Ishikawa (cell line): ENCODE data around the gene CGB1.

Source experiments
- EP300 ChIP-seq: IDR thresholded peaks from 2 replicates; pipeline ENCODE4 v1.6.1; 2012; ENCODE audit warnings: borderline replicate concordance
- FOXM1 ChIP-seq: IDR thresholded peaks from 2 replicates; pipeline ENCODE4 v1.6.1; 2012; ENCODE audit warnings: low read depth, borderline replicate concordance
- MAX ChIP-seq: IDR thresholded peaks from 2 replicates; pipeline ENCODE4 v1.6.1; 2012
- TEAD4 ChIP-seq: IDR thresholded peaks from 2 replicates; pipeline ENCODE4 v1.6.1; 2012
- YY1 ChIP-seq: IDR thresholded peaks from 2 replicates; pipeline ENCODE4 v1.6.1; 2012; ENCODE audit warnings: low read depth
- TF ChIP-seq, protein P1 (sequence below): IDR thresholded peaks from 2 replicates; pipeline ENCODE4 v1.6.1; 2012; ENCODE audit warnings: low read depth, mild to moderate bottlenecking
- TF ChIP-seq, protein P2 (sequence below): IDR thresholded peaks from 2 replicates; pipeline ENCODE4 v1.6.1; 2012

DNA sequence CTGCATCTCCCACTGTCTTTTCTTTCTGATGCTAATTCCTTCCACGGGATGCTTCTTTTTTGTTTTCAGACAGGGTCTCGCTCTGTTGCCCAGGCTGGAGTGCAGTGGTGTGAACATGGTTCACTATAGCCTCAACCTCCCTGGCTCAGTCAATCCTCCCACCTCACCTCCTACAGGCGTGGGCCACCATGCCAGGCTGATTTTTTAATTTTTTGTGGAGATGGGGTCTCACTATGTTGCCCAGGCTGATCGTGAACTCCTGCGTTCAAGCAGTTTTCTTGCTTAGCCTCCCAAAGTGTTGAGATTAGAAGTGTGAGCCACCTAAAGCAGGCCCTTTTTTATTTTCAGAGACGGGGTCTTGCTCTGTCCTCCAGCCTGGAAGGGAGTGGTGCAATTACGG lies 48.4 kb downstream of the CGB1 start:
- no peak for TF ChIP-seq YY1
- TF ChIP-seq EP300, result no peak
- TF ChIP-seq, protein P1, sequence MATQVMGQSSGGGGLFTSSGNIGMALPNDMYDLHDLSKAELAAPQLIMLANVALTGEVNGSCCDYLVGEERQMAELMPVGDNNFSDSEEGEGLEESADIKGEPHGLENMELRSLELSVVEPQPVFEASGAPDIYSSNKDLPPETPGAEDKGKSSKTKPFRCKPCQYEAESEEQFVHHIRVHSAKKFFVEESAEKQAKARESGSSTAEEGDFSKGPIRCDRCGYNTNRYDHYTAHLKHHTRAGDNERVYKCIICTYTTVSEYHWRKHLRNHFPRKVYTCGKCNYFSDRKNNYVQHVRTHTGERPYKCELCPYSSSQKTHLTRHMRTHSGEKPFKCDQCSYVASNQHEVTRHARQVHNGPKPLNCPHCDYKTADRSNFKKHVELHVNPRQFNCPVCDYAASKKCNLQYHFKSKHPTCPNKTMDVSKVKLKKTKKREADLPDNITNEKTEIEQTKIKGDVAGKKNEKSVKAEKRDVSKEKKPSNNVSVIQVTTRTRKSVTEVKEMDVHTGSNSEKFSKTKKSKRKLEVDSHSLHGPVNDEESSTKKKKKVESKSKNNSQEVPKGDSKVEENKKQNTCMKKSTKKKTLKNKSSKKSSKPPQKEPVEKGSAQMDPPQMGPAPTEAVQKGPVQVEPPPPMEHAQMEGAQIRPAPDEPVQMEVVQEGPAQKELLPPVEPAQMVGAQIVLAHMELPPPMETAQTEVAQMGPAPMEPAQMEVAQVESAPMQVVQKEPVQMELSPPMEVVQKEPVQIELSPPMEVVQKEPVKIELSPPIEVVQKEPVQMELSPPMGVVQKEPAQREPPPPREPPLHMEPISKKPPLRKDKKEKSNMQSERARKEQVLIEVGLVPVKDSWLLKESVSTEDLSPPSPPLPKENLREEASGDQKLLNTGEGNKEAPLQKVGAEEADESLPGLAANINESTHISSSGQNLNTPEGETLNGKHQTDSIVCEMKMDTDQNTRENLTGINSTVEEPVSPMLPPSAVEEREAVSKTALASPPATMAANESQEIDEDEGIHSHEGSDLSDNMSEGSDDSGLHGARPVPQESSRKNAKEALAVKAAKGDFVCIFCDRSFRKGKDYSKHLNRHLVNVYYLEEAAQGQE, result no peak
- TF ChIP-seq, protein P2, sequence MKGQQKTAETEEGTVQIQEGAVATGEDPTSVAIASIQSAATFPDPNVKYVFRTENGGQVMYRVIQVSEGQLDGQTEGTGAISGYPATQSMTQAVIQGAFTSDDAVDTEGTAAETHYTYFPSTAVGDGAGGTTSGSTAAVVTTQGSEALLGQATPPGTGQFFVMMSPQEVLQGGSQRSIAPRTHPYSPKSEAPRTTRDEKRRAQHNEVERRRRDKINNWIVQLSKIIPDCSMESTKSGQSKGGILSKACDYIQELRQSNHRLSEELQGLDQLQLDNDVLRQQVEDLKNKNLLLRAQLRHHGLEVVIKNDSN, result no peak
- TF ChIP-seq TEAD4, result no peak
- no peak for TF ChIP-seq MAX
- TF ChIP-seq FOXM1, result no peak
